Vagina (tissue), 2 donors: ENCODE data around the gene INPP5A. TPM values are rescaled to one million over a fixed set of nuclear protein-coding genes. Genes with fewer than 3 reads are reported as not detected.

Experiments used
- DNase-seq, 2 donors: peaks; one replicate each; pipeline ENCODE4 v3.0.0-alpha.2; 2017; ENCODE audit errors: extremely low spot score in 2 of 2
- H3K27ac ChIP-seq: fragments of 200-600 bp; sonication (generic); one replicate; pipeline ENCODE4 v1.5.1; 2019
- H3K27me3 ChIP-seq: fragments of 200-600 bp; sonication (generic); one replicate; pipeline ENCODE4 v1.5.1; 2019
- H3K36me3 ChIP-seq, 2 donors: fragments of 200-600 bp; sonication (generic); one replicate each; pipeline ENCODE4 v1.5.1; 2017 to 2019
- H3K4me1 ChIP-seq: fragments of 200-600 bp; sonication (generic); one replicate; pipeline ENCODE4 v1.5.1; 2019
- H3K4me3 ChIP-seq, 2 donors: fragments of 200-600 bp; sonication (generic); 1 replicate in 1 of 2; 2 replicates in 1 of 2; pipeline ENCODE4 v1.5.1; 2016 to 2019
- H3K9me3 ChIP-seq: fragments of 200-600 bp; sonication (generic); one replicate; pipeline ENCODE4 v1.5.1; 2019
- CTCF ChIP-seq, 3 experiments: fragments of 450-650 bp in 2 of 3; fragments of 200-600 bp in 1 of 3; sonication (generic) in 1 of 3; IDR thresholded peaks; one replicate each; pipeline ENCODE4 v1.5.1; 2017 to 2019; ENCODE audit warnings: antibody characterized with exemption in 3 of 3, mild to moderate bottlenecking in 2 of 3, moderate library complexity in 2 of 3
- POLR2A ChIP-seq, 2 donors: fragments of 450-650 bp; IDR thresholded peaks; one replicate each; pipeline ENCODE4 v1.6.1; 2017; ENCODE audit warnings: antibody characterized with exemption in 2 of 2, mild to moderate bottlenecking in 2 of 2, moderate library complexity in 2 of 2
- POLR2AphosphoS5 ChIP-seq, 2 donors: sonication (generic); formaldehyde crosslinking; IDR thresholded peaks; one replicate each; pipeline ENCODE4 v1.9.0; 2017; ENCODE audit warnings: antibody characterized with exemption in 2 of 2, mild to moderate bottlenecking in 2 of 2, low read depth in 1 of 2; ENCODE audit not compliant: insufficient read depth in 1 of 2
- intact Hi-C: fragments of 100-400 bp; cut with DNase I; formaldehyde crosslinking; loops from one replicate; pipeline ENCODE4 v1.15.1; 2023
- total RNA-seq: library from RNA; depleted of rRNA; stranded (reverse); fragments of >200 nt; gene quantifications from one replicate; pipeline ENCODE4 v1.2.3, GENCODE V29; 2016

Gene INPP5A
- total RNA-seq, 1 donor from 2014 or later: 24.3 TPM

- H3K27ac ChIP-seq: no peak overlapping the region
- TF ChIP-seq CTCF (IDR thresholded peaks at IDR 0.05): no peak
- TF ChIP-seq POLR2AphosphoS5 (IDR thresholded peaks at IDR 0.05; ENCODE audit: insufficient read depth in 1 of 2, low read depth in 1 of 2): no peak
- no peak for TF ChIP-seq POLR2A (IDR thresholded peaks at IDR 0.05)
- H3K36me3 ChIP-seq: peaks cover 0 to 5% of the 10 kb centered on the region in 2 donors
- H3K4me3 ChIP-seq: no peak overlapping the region
- peaks cover 4% of the 10 kb centered on the region for H3K4me1 ChIP-seq
- H3K27me3 ChIP-seq: no peaks in the 10 kb centered on the region
- H3K9me3 ChIP-seq: no peaks in the 10 kb centered on the region
- DNase-seq: no peak
- intact Hi-C loops: no loop called here
Measured at GRCh38 chr10:132659206-132660091, 121.9 kb downstream of the INPP5A start.

GRCh38 chr10:132660385-132660784 is 122.8 kb downstream of the INPP5A start:
- H3K27ac ChIP-seq: no peak overlapping the region
- DNase-seq: no peak
- H3K27me3 ChIP-seq: no peaks in the 10 kb centered on the region
- no peaks in the 10 kb centered on the region for H3K4me1 ChIP-seq
- peaks cover 0 to 5% of the 10 kb centered on the region in 2 donors for H3K36me3 ChIP-seq
- H3K4me3 ChIP-seq: no peak overlapping the region
- no peaks in the 10 kb centered on the region for H3K9me3 ChIP-seq
- intact Hi-C loops: no loop called here
- TF ChIP-seq POLR2AphosphoS5 (IDR thresholded peaks at IDR 0.05; ENCODE audit: insufficient read depth in 1 of 2, low read depth in 1 of 2): no peak
- TF ChIP-seq CTCF (IDR thresholded peaks at IDR 0.05): no peak
- no peak for TF ChIP-seq POLR2A (IDR thresholded peaks at IDR 0.05)

GRCh38 chr10:132662186-132662920 is 124.8 kb downstream of the INPP5A start:
- no peaks in the 10 kb centered on the region for H3K4me1 ChIP-seq
- TF ChIP-seq POLR2A (IDR thresholded peaks at IDR 0.05): no peak
- TF ChIP-seq POLR2AphosphoS5 (IDR thresholded peaks at IDR 0.05; ENCODE audit: insufficient read depth in 1 of 2, low read depth in 1 of 2): no peak
- TF ChIP-seq CTCF (IDR thresholded peaks at IDR 0.05): no peak
- no peaks in the 10 kb centered on the region for H3K9me3 ChIP-seq
- H3K27ac ChIP-seq: no peak overlapping the region
- H3K27me3 ChIP-seq: no peaks in the 10 kb centered on the region
- peaks cover 0 to 5% of the 10 kb centered on the region in 2 donors for H3K36me3 ChIP-seq
- H3K4me3 ChIP-seq: no peak overlapping the region
- intact Hi-C loops: no loop called here
- DNase-seq: no peak

GRCh38 chr10:132663666-132664365 is 126.2 kb downstream of the INPP5A start:
- intact Hi-C loops: no loop called here
- Histone ChIP-seq H3K36me3 (peaks cover 0 to 5% of the 10 kb centered on the region in 2 donors), H3K9me3 (no peaks in the 10 kb centered on the region), H3K27ac (no peak overlapping the region), H3K27me3 (no peaks in the 10 kb centered on the region), H3K4me1 (no peaks in the 10 kb centered on the region), H3K4me3 (no peak overlapping the region)
- TF ChIP-seq POLR2AphosphoS5 (IDR thresholded peaks at IDR 0.05; ENCODE audit: insufficient read depth in 1 of 2, low read depth in 1 of 2) (no peak), CTCF (IDR thresholded peaks at IDR 0.05) (no peak), POLR2A (IDR thresholded peaks at IDR 0.05) (no peak)
- DNase-seq: no peak
